ENCODE data around the gene CYP4F22.

CYP4F22 gene

GRCh38 chr19:15595069-15595468, 86.7 kb downstream of the CYP4F22 start:
- no peaks in the 10 kb centered on the region for H3K4me1 ChIP-seq (ENCODE audit: insufficient read depth, insufficient read length)
- no peaks in the 10 kb centered on the region for H3K36me3 ChIP-seq (ENCODE audit: insufficient read depth, insufficient read length, low read length)
- DNase-seq (ENCODE audit: low read depth, low spot score) = no peak
- peaks cover 9% of the 10 kb centered on the region; the same call in 1 of the 2 replicates for H3K9me3 ChIP-seq (ENCODE audit: insufficient read depth, low read length)
- TF ChIP-seq ZNF274 (IDR thresholded peaks at IDR 0.05; ENCODE audit: low read depth, low read length) = no peak
- TF ChIP-seq SUZ12 (IDR thresholded peaks at IDR 0.05; ENCODE audit: extremely low read depth, insufficient read depth, insufficient read length) = no peak
- TF ChIP-seq YY1 (IDR thresholded peaks at IDR 0.05; ENCODE audit: insufficient read depth, insufficient read length) = no peak
- H3K27me3 ChIP-seq (ENCODE audit: insufficient read depth, insufficient read length) = no peaks in the 10 kb centered on the region
- H3K9ac ChIP-seq (ENCODE audit: insufficient read length, low read depth) = no peak overlapping the region
- no peak overlapping the region for H3K4me3 ChIP-seq (ENCODE audit: insufficient read length, low read depth)

All from NT2/D1 (cell line).